Glomerular endothelial cell (primary cell): ENCODE measurements around the gene NOCT. TPM values are rescaled to one million over a fixed set of nuclear protein-coding genes. Genes with fewer than 3 reads are reported as not detected.

Experiments
- total RNA-seq: library from RNA; depleted of rRNA; stranded (reverse); fragments of >200 nt; gene quantifications from 2 replicates; pipeline ENCODE4 v1.2.3, GENCODE V29; 2015

Gene NOCT
- total RNA-seq, 1 donor from 2014 or later: 36.6 TPM

Other genes starting within 250 kb of the NOCT start
- 15.3 and 26.2 TPM in 2 replicates for gene ELF2, start 161.4 kb downstream of the NOCT start, total RNA-seq